ENCODE data around the gene CFD. TPM values are rescaled to one million over a fixed set of nuclear protein-coding genes. Genes with fewer than 3 reads are reported as not detected.
A peak's percentile ranks its signal among the peaks of the same experiment; 100 is the strongest.

The CFD gene
- total and polyA plus RNA-seq, 8 donors: 2.5 to 48.8 (median 15.0) TPM

DNA sequence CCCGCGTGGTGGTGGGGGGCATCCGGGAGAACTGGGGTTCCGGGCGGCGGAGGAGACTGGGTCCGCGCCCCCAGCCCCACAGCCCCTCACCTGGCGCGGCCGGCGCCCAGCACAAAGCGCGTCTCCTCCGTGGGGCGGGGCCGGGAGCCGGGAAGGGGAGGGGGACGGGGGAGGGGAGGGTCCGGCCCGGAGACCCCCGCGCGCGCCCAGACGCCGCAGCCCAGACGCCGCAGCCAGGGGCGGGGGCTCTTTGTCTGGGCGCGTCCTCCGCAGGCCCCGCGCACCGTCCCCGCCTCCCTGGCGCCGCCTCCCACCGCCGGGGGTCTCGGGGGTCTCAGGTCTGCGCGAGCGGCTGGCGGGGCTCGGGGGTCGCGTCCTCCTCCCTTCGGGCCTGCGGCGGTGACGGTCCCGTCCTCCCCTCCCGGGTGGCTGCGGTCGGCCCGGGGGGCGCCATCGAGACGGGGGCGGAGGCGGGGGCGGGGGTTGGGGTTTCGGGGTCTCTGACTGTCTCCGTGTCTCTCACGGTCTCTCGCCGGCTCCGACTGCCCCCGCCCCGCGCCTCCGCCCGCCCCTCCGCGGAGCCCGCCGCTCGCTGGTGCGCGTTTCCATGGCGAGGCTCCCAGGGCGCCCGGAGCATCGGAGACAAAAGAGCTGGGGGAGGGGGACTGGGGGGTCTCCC, 37.5 kb upstream of the CFD start, which contains the start of gene PLPPR3:
PLPPR3 (minus strand) TSS at position 131 of the 679 bp plus-strand sequence. CDS start 396 bp downstream, outside the sequence.
- Histone ChIP-seq H3K27me3 (peaks cover 0 to 9% (median 3%) of the 10 kb centered on the region in 4 donors), H3K4me1 (peaks cover 0 to 5% (median 0%) of the 10 kb centered on the region in 3 donors), H3K9me3 (no peaks in the 10 kb centered on the region), H3K27ac (no peak within 1 kb of the TSS), H3K4me3 (peak within 1 kb of the TSS in 2 of 4 donors; percentile 13 to 33), H3K36me3 (no peaks in the 10 kb centered on the region)
- intact Hi-C loops (cut with DNase I): no loop called here
- FAIRE-seq (no peak), ATAC-seq (peak in 1 of 4 donors; percentile 18), DNase-seq (peak in 1 of 6 donors; percentile 68)
- TF ChIP-seq CTCF (IDR thresholded peaks at IDR 0.05): no peak
- WGBS, 2 donors: 1 to 2% methylated on average over 23 to 73 of the region's 86 CpGs

GRCh38 chr19:823565-824121, 35.8 kb upstream of the CFD start:
- no peak overlapping the region for H3K27ac ChIP-seq
- DNase-seq: no peak
- no peaks in the 10 kb centered on the region for H3K36me3 ChIP-seq
- peaks cover 0 to 9% (median 3%) of the 10 kb centered on the region in 4 donors for H3K27me3 ChIP-seq
- intact Hi-C loops (cut with DNase I): no loop called here
- FAIRE-seq: no peak
- no peak overlapping the region for H3K4me3 ChIP-seq
- no peak for ATAC-seq
- no peak for TF ChIP-seq CTCF (IDR thresholded peaks at IDR 0.05)
- WGBS, 2 donors: 51 to 58% methylated on average over 11 to 12 of the region's 12 CpGs
- no peaks in the 10 kb centered on the region for H3K9me3 ChIP-seq
- peaks cover 0 to 5% (median 0%) of the 10 kb centered on the region in 3 donors for H3K4me1 ChIP-seq

- H3K27ac ChIP-seq: no peak overlapping the region
- 82 to 84% methylated on average over 15 of the region's 15 CpGs for WGBS, 2 donors
- FAIRE-seq: no peak
- no peaks in the 10 kb centered on the region for H3K9me3 ChIP-seq
- DNase-seq: no peak
- H3K4me1 ChIP-seq: peaks cover 0 to 5% (median 0%) of the 10 kb centered on the region in 3 donors
- peaks cover 0 to 9% (median 3%) of the 10 kb centered on the region in 4 donors for H3K27me3 ChIP-seq
- ATAC-seq: peak in 2 of 4 donors; percentile 33 to 37
- H3K36me3 ChIP-seq: no peaks in the 10 kb centered on the region
- H3K4me3 ChIP-seq: no peak overlapping the region
- no peak for TF ChIP-seq CTCF (IDR thresholded peaks at IDR 0.05)
- intact Hi-C loops (cut with DNase I): no loop called here
Observed at GRCh38 chr19:824885-825284, 34.6 kb upstream of the CFD start.

- no peak for FAIRE-seq
- intact Hi-C loops (cut with DNase I): no loop called here
- H3K4me3 ChIP-seq: no peak overlapping the region
Observed at GRCh38 chr19:825897-826644, 33.4 kb upstream of the CFD start.

More at GRCh38 chr19:825897-826644, 33.4 kb upstream of the CFD start:
- no peaks in the 10 kb centered on the region for H3K9me3 ChIP-seq
- no peak overlapping the region for H3K27ac ChIP-seq
- TF ChIP-seq CTCF (IDR thresholded peaks at IDR 0.05): no peak
- no peak for DNase-seq
- no peak for ATAC-seq
- 78 to 84% methylated on average over 19 of the region's 19 CpGs for WGBS, 2 donors
- peaks cover 0 to 5% (median 0%) of the 10 kb centered on the region in 3 donors for H3K4me1 ChIP-seq
- peaks cover 0 to 9% (median 3%) of the 10 kb centered on the region in 4 donors for H3K27me3 ChIP-seq
- no peaks in the 10 kb centered on the region for H3K36me3 ChIP-seq

Measured in pancreas (tissue), 10 donors.